HG03045 (cell line): Measurements from ENCODE around the gene KCNMA1.
"Not testable (repeated sequence)": the region's sequence is repeated elsewhere in the genome, so short reads cannot be mapped to it uniquely, and the experiment has no call there.

Experiments used
- ATAC-seq: cut with Tn5 transposase; IDR thresholded peaks from one replicate; pipeline ENCODE4 v1.9.1; 2021; ENCODE audit warnings: mild to moderate bottlenecking, moderate library complexity; ENCODE audit not compliant: unreplicated experiment

KCNMA1 gene

DNA sequence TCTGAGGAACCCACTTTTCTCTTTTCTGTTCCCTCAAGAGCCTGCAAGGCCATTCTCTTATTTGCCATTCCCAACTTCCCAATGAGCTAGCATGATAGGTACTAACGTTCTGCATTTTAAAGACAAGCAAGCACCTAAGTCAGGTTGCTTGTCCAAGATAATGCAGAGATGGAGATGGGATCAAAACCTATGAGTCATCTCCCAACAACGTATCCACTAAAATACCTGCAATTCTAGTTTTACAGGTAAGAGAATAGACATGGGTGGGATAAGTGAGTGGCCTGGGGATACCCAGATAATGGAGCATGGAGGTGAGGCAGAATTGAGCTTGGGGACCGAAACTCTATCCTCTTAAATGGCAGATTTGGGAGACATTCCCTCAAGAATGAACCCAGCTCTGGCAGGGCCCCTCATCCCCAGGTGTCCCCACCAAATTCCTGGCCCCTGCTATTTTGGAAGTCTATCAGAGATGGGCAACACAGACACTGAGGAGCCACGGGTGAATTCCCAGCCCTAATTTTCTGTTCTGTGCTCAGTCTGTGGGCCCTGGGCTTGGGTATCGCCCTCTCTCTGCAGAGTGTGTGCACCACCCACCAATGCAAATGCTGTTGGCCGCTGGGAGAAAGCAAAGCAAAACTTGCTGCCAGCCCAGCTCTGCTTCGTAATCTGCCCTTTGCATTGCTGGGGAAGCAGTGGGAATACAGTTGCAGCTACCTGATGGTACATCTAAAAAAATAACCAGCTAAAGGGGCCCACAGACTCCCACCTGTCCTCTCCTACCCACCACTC lies 98.3 kb downstream of the KCNMA1 start:
- ATAC-seq = no peak

DNA sequence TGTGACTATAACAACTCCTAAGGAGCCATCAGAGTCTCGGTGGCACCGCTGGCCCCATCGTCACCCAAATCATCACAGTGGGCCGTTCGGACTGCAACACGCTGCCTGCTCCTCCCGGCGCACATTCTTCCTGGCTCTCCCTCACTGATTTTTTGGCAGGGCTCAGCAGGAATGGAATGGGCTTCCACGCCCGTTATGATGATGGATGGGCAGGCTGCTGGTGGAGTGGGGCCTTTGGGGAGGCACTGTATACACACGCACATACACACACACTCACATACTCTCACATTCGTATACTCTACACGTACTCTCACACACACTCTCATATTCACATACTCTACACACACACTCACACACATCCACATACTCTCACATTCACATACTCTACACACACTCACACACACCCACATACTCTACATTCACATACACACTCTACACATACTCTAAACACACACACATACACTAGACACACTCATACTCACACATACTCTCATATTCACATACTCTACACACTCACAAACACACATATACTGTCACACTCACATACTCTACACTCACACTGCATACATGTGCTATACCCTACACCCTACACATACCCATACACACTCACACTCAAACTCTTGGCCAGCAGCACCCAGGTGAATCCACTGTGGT lies 99.8 kb downstream of the KCNMA1 start:
- no peak for ATAC-seq

DNA sequence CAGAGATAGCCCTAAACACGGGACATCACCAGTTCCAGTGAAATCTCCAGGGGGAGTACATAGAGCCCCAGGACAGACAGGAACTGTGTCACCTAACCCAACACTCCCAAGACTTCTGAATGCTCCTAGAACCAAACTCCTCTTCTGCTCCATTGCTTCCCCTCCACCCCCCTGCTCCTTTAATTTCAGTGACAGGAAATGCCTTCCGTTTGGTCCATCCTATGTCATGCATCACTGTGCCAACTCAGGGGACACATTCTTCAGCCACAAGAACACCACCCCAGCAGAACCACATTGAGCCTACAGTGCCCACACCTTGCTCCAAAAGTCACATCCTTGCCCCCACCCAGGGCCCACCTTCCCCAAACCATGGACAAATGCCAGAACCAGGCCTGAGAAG lies 100.5 kb downstream of the KCNMA1 start:
- ATAC-seq = no peak

DNA sequence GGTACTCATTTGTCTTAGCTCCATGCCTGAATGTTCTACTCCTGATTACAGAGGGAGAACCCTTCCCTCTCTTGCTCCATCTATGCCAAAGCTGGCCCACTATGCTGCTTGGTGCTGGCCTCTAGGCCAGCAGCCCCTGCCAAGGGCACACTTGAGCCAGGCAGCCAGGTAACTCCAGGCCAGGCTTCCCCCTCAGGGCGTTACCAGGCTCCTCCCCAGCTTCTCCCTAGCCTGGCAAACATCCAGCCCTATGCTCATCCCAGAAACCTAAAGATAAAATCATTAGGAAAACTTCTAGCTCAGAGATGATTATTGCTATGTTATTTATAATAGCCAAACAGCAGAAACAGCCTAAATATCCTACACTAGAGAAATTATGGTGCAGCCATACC lies 103.7 kb downstream of the KCNMA1 start:
- no peak for ATAC-seq

DNA sequence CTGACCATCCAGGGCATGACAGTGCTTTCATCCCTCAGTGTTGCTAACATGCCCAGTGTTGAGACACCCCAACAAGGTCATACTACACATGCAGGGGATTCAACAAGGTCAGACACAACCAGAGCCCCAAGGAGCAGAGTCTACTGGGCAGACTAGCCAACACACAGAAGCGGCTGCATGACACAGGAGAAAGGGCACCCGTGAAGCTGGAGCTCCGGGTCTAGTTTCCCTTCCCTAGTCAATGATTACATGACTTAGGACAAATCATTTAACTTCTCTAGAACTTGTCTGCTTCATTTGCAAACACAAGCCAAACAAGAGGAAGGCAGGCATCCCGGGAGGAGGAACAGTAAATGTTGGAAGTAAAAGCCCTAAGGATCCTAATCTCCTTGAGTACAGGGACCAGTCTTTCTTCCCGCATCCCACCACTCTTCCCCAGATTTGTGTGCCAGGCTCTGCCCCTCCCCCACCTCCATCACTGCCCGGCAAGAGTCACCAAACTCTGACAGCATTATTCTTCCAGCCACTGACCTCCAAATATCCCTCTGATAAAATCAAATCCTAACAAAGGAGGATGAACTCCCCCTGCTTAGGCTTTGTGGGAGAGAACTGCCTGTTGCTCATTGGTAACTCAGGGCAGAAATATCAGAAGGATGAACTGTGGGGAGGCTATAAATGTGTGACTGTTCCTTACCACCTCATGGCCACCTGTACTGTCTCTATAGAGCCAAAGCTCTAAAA lies 104.3 kb downstream of the KCNMA1 start:
- ATAC-seq = no peak

DNA sequence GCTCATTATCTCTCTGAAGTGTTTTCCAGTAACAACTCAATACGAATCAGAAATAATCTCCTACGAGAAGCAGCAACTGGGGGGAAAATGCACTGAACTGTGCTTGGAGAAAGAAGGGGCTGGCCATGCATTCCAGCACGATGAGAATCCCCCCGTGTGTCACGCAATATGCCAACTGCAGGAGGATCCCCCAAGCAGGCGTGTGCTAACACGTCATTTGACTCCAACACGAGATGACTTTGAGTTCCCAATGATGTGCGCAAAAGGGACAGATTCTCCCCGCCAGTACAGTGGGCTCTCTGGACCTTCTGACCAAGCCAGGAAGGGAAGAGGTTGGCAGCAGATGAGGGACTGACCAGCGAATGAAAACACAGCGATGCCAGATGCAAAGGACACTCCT lies 105.5 kb downstream of the KCNMA1 start:
- no peak for ATAC-seq

DNA sequence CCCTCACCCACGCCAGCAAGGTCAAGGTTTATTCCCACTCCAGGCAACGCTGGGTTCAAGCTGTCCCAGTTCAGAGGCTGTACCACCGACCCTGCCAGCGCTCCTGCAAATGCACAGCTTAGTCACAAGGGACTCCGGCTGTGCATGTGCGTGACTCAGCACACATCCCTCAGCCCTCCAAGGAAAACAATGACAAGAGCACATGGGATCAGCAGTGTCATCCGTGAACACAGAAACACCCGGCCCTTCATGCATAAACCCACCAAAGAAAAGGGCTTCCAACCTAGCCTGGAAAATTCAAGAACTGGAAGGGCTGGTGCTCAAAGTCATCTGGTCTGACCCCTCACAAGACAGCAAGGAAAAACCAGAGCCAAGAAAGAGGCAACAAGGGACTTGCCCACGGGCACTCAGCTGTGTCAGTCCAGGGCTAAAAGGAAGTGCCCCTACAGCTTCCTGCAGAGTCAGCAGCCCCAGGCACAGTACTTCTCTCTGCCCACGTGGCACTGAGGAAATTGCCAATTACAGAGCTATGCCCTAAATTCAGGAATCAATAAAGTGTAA lies 106.1 kb downstream of the KCNMA1 start:
- ATAC-seq = no peak

DNA sequence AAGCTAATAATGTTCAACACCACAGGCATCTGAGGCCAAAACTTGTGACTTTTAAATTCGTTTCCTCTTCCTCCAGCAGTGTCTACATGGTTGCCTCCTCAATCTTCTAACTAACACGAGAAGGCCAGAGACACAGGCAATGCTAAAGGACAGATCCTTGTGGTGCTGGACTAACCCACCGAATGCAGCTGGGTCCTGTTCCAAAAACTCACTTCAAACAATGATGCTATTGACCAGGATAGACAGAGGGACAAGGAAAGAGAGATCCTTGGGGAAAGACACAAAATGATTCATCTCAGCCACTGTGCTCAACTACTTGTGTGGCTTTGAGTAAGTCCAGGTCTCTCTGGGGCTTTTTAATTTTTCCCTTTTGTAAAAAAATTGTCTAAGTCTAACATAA lies 107.6 kb downstream of the KCNMA1 start:
- no peak for ATAC-seq

DNA sequence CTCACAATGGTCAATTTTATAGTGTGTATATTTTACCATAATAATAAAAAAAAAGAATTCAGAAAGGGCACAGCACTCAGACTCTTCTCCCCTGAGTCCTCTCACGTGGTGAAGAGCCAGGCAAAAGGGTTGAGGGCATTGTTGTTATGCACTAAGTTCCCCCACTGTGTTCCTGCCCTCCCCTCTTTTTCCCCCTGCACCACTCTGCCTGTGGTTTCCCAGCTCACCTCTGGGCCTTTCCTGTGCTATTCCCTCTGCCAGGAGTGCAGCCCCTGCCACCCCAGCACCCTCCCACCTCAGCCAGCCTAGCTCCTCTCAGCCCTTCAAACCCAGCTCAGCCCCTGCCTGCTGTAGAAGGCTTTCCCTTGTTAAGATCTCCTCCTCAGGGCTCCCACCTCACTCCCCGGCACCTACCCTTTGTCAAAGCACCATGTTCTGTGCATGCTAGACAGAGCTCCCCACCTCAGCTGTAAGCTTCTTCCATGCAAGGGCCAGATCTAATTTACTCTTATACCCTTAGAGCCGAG lies 108.5 kb downstream of the KCNMA1 start:
- ATAC-seq = no peak

DNA sequence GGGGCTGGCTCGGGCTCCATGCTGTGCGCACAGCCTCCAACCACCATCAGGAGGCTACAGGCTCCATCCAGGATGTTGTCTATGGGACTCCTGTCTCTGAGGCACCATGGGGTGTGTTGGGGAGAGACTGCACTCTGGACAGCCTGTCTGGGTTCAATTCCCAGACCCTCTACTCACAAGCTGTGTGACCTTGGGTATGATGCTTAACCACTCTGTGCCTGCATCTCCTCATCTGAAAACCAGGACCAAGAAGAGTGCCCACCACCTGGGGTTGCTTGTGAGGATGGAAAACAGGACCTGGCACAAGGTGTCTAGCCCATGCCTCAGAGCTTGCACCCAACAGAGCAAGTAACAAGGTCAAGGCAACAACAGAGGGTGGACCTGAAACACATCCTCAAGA lies 109.8 kb downstream of the KCNMA1 start:
- ATAC-seq = no peak

DNA sequence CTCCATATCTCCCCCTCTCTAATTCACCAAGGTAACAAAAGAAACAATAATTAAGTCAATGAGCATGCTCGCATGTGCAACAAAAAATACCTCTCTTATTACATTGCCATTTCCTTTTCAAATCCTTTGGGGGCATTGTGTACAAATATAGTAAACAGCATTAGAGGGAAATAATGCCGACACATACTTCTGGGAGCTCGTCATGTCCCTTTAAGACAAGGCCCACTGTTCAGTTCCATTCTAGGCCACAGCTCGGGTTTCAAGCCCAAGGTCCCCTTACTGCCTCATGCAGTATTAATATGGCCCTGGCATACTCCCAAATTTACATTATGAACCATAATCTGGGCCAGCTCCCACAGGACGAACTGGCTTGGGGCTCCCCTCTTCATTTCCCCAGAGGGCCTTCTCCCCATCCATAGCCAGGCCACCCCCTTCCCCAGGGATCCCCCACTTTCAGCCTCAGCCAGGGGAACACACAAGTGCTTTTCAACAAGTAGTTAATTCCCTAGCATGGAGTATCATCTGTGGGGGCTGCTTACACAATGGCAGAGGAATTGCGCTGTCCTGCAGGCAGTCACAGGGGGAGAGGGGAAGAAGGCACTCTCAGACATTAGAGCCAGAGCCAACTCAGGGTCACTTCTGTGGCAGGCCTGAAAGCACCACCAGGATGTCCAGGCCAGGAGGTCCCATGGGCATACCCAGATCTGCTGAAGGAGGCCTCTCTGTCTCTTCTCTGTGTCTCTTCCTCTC lies 110.6 kb downstream of the KCNMA1 start:
- ATAC-seq = no peak

DNA sequence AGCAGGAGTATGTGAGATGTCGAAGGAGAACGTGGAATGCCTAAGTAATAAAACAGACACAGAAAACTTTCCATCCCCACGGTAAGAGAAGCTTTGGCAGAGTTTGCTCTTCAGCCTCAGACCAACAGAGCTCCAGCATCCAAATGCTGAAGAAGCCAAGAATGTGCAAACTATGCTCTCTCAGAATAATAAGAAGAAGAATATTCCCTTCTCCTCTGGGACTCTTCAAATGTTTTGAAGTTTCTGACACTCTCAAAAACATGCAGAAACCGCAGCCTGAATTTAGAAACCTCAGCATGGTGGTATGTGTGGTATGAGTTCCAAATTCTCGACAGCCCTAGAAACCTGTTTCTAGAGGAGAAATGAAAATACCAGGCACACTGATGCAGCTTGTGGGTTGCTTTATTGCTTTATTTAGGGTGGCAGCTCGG lies 113.3 kb downstream of the KCNMA1 start:
- no peak for ATAC-seq

DNA sequence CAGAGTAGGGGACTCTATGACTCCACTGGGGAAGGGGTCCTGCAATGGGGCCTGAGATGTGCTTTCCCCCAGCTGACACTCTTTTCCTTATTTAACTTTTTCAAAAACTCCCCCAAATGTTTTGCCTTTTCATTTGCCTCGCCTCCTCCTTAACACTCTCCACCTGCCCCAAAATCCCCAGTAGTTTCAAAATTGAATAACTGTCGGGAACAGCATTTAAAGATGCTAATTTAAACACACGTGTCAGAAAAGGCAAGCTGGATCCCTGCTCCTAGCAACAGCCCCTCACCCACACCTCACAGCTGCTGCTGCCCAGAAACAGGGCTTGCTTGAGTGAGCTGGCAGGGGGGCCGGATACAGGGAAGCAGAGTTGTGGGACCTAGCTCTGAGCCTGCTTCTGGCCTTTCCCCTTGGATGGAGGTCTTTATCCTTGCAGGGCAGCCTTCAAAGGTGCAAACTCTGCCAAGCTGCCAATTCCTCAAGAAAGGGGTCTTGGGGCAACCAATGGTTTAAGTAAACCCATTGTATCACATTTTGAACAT lies 115.3 kb downstream of the KCNMA1 start:
- ATAC-seq = no peak

DNA sequence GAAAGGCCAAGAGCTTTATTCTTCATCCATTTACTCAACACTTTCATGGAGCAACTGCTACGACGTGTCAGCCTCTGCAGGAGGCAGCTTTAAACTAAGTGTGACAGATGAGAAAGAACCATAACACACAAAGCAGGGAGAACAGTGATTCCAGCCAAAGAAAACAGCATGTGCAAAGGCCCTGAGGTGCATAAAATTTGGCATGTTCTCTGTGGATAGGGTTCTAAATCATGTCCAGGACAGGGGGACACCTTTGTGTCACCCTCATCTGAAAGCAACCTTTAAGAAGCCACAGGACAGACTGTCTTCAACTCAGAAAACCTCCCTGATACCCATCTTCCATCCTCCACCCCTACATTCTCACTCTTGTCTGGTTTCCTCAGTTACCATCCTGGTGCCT lies 116.6 kb downstream of the KCNMA1 start:
- ATAC-seq = no peak

DNA sequence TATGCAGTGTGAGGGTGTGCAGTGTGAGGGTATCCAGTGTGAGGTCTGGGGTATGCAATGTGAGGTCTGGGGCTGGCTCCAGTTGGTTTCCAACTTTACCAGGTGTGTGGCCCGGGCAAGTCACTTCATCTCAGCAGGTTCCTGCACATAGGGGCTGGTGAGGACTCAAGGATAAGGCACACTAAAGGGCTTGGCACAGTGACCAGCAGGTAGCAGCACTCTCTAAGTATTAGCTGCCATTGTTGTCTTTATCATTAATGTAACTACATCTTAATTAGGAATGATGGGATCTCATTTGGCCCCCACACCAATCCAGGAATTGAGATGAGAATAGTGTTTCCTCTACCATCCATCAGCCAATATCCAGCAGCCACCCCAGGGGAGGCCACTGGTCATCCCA lies 117.3 kb downstream of the KCNMA1 start:
- ATAC-seq = no peak

DNA sequence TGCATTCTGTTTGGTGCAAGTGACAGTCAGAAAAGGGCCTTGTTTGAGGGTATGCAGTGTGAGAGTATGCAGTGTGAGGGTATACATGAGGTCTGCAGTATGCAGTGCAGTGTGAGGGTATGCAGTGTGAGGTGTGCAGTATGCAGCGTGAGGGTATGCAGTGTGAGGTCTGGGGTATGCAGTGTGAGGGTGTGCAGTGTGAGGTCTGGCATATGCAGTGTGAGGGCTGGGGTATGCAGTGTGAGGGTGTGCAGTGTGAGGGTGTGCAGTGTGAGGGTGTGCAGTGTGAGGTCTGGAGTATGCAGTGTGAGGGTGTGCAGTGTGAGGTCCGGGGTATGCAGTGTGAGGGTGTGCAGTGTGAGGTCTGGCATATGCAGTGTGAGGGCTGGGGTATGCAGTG lies 117.8 kb downstream of the KCNMA1 start:
- not testable (repeated sequence) for ATAC-seq

DNA sequence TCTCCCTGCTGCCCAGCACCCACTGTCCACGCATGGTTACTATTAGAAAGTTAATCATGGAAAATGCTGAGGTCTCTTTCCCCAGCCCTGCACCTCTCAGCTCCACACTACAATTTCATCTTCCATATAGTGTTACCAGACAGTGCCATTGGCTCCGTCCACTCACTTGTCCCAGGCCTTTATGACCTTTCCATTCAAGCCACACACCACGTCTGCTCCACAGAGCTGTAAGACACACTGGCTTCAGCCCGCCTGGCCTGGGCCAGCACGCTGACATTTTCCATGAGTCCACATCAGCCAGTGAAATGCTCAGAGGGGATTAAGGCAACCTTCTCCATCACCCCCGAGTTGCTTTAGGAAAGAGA lies 118.7 kb downstream of the KCNMA1 start:
- no peak for ATAC-seq

DNA sequence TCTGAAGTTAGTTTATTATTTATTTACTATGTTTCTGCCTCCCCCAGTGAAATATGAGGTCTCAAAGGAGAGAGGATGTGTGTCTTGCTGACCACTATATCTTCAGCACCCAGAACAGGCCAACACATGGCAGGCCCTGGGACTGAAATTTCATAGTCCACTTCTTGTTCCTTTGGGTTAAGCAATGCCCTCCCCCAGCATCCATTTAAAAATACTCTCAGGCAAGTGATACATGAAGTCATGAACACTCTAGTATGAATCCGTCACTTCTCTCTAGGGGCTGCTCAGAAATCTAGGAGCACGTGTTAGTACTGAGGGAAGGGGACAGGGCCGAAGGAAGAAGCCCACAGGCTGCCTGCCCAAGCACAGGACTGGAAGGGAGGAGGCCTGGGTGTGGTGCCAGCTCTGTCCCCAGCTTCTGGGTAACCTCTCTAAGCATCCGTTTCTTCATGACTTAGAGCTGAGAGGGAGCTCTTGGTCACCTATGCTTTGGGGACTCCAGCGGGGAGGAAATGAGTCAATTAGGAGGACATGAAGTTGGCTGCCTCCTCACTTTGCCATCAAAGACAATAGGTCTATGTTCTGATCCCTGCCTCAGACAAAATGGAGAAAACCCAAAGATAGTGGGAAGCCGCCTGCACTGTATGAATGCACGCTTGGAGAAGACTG lies 119.2 kb downstream of the KCNMA1 start:
- no peak for ATAC-seq

DNA sequence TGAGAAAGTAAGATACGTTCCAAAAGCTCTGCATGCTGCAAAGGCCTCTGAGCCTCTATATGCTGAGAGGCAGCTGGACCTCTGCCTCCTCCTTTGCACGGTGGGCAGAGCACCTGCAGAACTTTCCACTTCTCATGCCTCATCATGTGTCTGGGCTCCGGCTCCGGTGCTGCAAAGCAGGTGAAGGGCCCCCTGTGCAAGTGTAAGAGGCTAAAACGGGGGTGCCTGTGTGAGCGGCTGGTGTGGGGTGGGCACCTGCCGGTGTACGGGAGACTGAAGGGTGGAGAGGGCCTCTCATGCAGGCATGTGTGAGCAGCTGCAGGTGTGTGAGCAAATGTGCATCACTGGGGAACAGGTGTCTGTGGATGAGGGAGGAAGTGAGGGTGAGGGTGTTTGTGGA lies 121.0 kb downstream of the KCNMA1 start:
- ATAC-seq = no peak

DNA sequence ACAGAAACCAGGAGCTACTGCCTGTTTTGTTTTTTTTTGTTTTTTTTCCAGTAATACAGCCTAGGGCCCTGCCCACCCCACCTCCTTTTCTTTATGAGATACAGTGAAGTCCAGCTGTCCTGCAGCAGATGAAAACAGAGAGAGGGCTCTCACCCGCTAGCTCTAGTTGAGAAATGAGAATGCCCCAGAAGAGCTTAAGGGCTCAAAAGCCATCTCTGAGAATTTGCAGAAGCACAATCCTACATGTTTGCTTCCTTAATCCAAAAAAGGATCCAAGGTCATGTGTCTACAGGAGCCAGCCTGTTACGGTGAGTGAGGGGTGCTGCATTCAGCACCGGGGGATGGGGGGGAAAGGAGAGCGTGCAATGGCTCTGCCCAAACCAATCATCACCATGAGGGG lies 122.7 kb downstream of the KCNMA1 start:
- no peak for ATAC-seq
